HEK293T (cell line): ENCODE measurements around the gene KLHDC4.

Source experiments
- BHLHE40 ChIP-seq: fragments of 450-650 bp; IDR thresholded peaks from 2 replicates; pipeline ENCODE4 v1.6.1; 2016; ENCODE audit warnings: mild to moderate bottlenecking, moderate library complexity, borderline replicate concordance
- CTBP1 ChIP-seq: fragments of 450-650 bp; IDR thresholded peaks from 2 replicates; pipeline ENCODE4 v1.6.1; 2016; ENCODE audit warnings: borderline replicate concordance
- ELF4 ChIP-seq: fragments of 450-650 bp; IDR thresholded peaks from 2 replicates; pipeline ENCODE4 v1.6.1; 2017; ENCODE audit warnings: antibody characterized with exemption
- FOXA1 ChIP-seq: fragments of 450-650 bp; IDR thresholded peaks from 2 replicates; pipeline ENCODE4 v1.6.1; 2016; ENCODE audit warnings: mild to moderate bottlenecking
- FOXK2 ChIP-seq: fragments of 450-650 bp; IDR thresholded peaks from 2 replicates; pipeline ENCODE4 v1.6.1; 2016; ENCODE audit warnings: mild to moderate bottlenecking
- FOXM1 ChIP-seq: fragments of 450-650 bp; IDR thresholded peaks from 2 replicates; pipeline ENCODE4 v1.6.1; 2017; ENCODE audit warnings: mild to moderate bottlenecking, borderline replicate concordance
- LEF1 ChIP-seq: fragments of 450-650 bp; IDR thresholded peaks from 2 replicates; pipeline ENCODE4 v1.6.1; 2017; ENCODE audit warnings: mild to moderate bottlenecking, borderline replicate concordance
- NFRKB ChIP-seq: fragments of 450-650 bp; IDR thresholded peaks from 2 replicates; pipeline ENCODE4 v1.6.1; 2016; ENCODE audit warnings: mild to moderate bottlenecking, moderate library complexity
- SP1 ChIP-seq: fragments of 450-650 bp; IDR thresholded peaks from 2 replicates; pipeline ENCODE4 v1.6.1; 2017
- SUZ12 ChIP-seq: fragments of 450-650 bp; IDR thresholded peaks from 2 replicates; pipeline ENCODE4 v1.6.1; 2016; ENCODE audit warnings: mild to moderate bottlenecking
- TARDBP ChIP-seq: fragments of 450-650 bp; IDR thresholded peaks from 2 replicates; pipeline ENCODE4 v1.6.1; 2016

DNA sequence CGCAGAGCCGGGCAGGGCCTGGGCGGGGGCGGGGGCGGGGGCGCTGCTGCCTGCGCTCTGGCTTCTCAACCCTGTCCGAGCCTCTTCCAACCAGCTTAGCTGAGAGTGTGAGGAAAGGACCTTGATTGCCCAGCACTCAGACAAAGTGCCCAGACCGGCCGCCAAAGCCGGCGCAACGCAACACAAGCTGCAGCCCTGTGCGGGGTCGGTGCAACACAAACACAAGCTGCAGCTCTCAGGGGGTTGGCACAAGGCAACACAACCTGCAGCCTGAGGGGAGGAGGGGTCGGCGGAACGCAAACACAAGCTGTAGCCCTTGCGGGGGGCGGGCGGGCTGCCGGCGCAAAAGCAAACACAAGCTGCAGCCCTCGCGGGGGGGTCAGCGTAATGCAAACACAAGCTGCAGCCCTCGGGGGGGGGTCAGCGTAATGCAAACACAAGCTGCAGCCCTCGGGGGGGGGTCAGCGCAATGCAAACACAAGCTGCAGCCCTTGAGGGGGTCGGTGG lies 60.0 kb downstream of the KLHDC4 start:
- TF ChIP-seq FOXK2 (no peak), ELF4 (no peak), SP1 (no peak), NFRKB (no peak), BHLHE40 (no peak), TARDBP (no peak), CTBP1 (no peak), FOXM1 (no peak), SUZ12 (no peak), FOXA1 (no peak), LEF1 (no peak)
